K562 (cell line): ENCODE results near the gene C1orf105. TPM values are rescaled to one million over a fixed set of nuclear protein-coding genes. Genes with fewer than 3 reads are reported as not detected.

Source experiments
- ATAC-seq: fragments of 200-7000 bp; cut with Tn5 transposase; 3 replicates; pipeline ENCODE4 v1.9.1; 2020; ENCODE audit warnings: moderate library complexity
- BruUV-seq: library from RNA; stranded (reverse); fragments of 400-500 nt; replicated peaks from 2 replicates; lab custom pipeline; 2021; lab: Mats Ljungman, UMichigan
- CTCF ChIA-PET: fragments of 300-600 bp; formaldehyde crosslinking; extraction: SDS; loops from one replicate; lab custom pipeline; 2021; ENCODE audit warnings: low intra/inter-chr PET ratio; lab: Yijun Ruan, JAX
- POLR2A ChIA-PET: fragments of 300-600, 350-650 bp; sonication (Branson Sonifier 250); formaldehyde crosslinking; extraction: SDS; loops from one replicate; lab custom pipeline; 2021; ENCODE audit warnings: antibody characterized with exemption, inconsistent platforms; lab: Yijun Ruan, JAX
- DNase-seq, 4 experiments: peaks; one replicate each; pipeline versions ENCODE4 v3.0.0 to v3.0.0-alpha.2; 2011 to 2018; ENCODE audit warnings: low spot score in 3 of 4, mixed read lengths in 3 of 4; ENCODE audit errors: extremely low read depth in 1 of 4
- FAIRE-seq: peaks from 2 replicates; lab custom pipeline; 2011; peaks lifted over from hg19 to GRCh38; lab: Jason Lieb, UNC
- H2AFZ ChIP-seq: 2 replicates; pipeline ENCODE4 v1.6.0; 2011; ENCODE audit warnings: low read depth, low read length, control low read depth, inconsistent platforms
- H3K27ac ChIP-seq: fragments of 200-600 bp; 3 replicates; pipeline ENCODE4 v1.8.0; 2011; ENCODE audit warnings: low read depth, mild to moderate bottlenecking, control low read depth, inconsistent platforms, low read length, moderate library complexity, mixed read lengths; ENCODE audit errors: extremely low read depth
- H3K27me3 ChIP-seq, 2 experiments: fragments of 300-600 bp in 1 of 2; 2 replicates in 1 of 2; 3 replicates in 1 of 2; pipeline versions ENCODE4 v1.6.0 to v1.8.0; 2011; ENCODE audit warnings: inconsistent platforms in 2 of 2, low read length in 2 of 2, mild to moderate bottlenecking in 1 of 2, mixed read lengths in 1 of 2, moderate library complexity in 1 of 2; ENCODE audit not compliant: control insufficient read depth in 2 of 2, insufficient read depth in 2 of 2
- H3K36me3 ChIP-seq: fragments of 300-600 bp; 3 replicates; pipeline ENCODE4 v1.8.0; 2011; ENCODE audit warnings: mild to moderate bottlenecking, low read length, inconsistent platforms; ENCODE audit not compliant: control insufficient read depth, insufficient read depth
- H3K4me1 ChIP-seq, 2 experiments: fragments of 200-600 bp in 1 of 2; replicated peaks in 1 of 2; 2 replicates in 1 of 2; 3 replicates in 1 of 2; pipeline versions ENCODE4 v1.5.1 to v1.8.0; 2011; ENCODE audit warnings: inconsistent platforms in 2 of 2, low read length in 2 of 2, mild to moderate bottlenecking in 1 of 2, mixed read lengths in 1 of 2, moderate library complexity in 1 of 2; ENCODE audit not compliant: control insufficient read depth in 2 of 2, insufficient read depth in 2 of 2
- H3K4me2 ChIP-seq: 2 replicates; pipeline ENCODE4 v1.6.1; 2011; ENCODE audit warnings: low read length, control low read depth, inconsistent platforms, mixed read lengths; ENCODE audit not compliant: insufficient read depth
- H3K4me3 ChIP-seq: fragments of 200-600 bp; sonication (generic), shearing (Covaris generic); 2 replicates; pipeline ENCODE4 v1.5.1; 2016; ENCODE audit warnings: control low read depth, inconsistent platforms
- H3K79me2 ChIP-seq: fragments of 200-600 bp; 3 replicates; pipeline ENCODE4 v1.8.0; 2011; ENCODE audit warnings: low read length, inconsistent platforms; ENCODE audit not compliant: control insufficient read depth, insufficient read depth
- H3K9ac ChIP-seq, 2 experiments: 2 replicates each; pipeline versions ENCODE4 v1.6.0 to v1.6.1; 2011; ENCODE audit warnings: low read depth in 2 of 2, low read length in 2 of 2, control low read depth in 1 of 2, inconsistent platforms in 1 of 2, mild to moderate bottlenecking in 1 of 2, mixed read lengths in 1 of 2; ENCODE audit not compliant: insufficient read depth in 1 of 2
- H3K9me1 ChIP-seq: one replicate; pipeline ENCODE4 v1.6.0; 2011; ENCODE audit warnings: inconsistent platforms, mild to moderate bottlenecking, low read length, moderate library complexity; ENCODE audit not compliant: control insufficient read depth, insufficient read depth
- H3K9me3 ChIP-seq: replicated peaks from 2 replicates; pipeline ENCODE4 v1.5.1; 2011; ENCODE audit warnings: low read depth, low read length, inconsistent platforms; ENCODE audit not compliant: control insufficient read depth, insufficient read depth
- H4K20me1 ChIP-seq: replicated peaks from 2 replicates; pipeline ENCODE4 v1.6.1; 2011; ENCODE audit warnings: low read length, inconsistent platforms, mixed read lengths; ENCODE audit not compliant: control insufficient read depth, insufficient read depth
- FOXO4 ChIP-seq: fragments of 450-650 bp; formaldehyde crosslinking; IDR thresholded peaks from 2 replicates; pipeline ENCODE4 v1.4.0; 2020; ENCODE audit warnings: mild to moderate bottlenecking, moderate library complexity
- KAT7 ChIP-seq: sonication (generic); formaldehyde crosslinking; IDR thresholded peaks from 2 replicates; pipeline ENCODE4 v1.8.0; 2022; ENCODE audit warnings: missing genetic modification reagents, mild to moderate bottlenecking, borderline replicate concordance
- NCOA6 ChIP-seq: fragments of 450-650 bp; IDR thresholded peaks from 2 replicates; pipeline ENCODE4 v1.6.1; 2017; ENCODE audit warnings: mild to moderate bottlenecking
- NR4A1 ChIP-seq, 2 experiments: fragments of 250-450 bp in 1 of 2; fragments of 450-650 bp in 1 of 2; sonication (Bioruptor Pico) in 1 of 2; IDR thresholded peaks; 2 replicates each; pipeline versions ENCODE4 v1.4.0 to v1.6.1; 2016 to 2020; ENCODE audit warnings: mild to moderate bottlenecking in 2 of 2, missing compliant biosample characterization in 1 of 2, missing genetic modification characterization in 1 of 2, moderate library complexity in 1 of 2
- RBM14 ChIP-seq: fragments of 200-400 bp; formaldehyde crosslinking; IDR thresholded peaks from 2 replicates; pipeline ENCODE4 v1.6.1; 2018; ENCODE audit warnings: low read depth, mild to moderate bottlenecking, low read length, moderate library complexity, borderline replicate concordance; ENCODE audit not compliant: insufficient read depth
- SMAD2 ChIP-seq: fragments of 150-350 bp; IDR thresholded peaks from 2 replicates; pipeline ENCODE4 v1.6.1; 2014; ENCODE audit warnings: low read depth, mild to moderate bottlenecking, low read length
- TAF1 ChIP-seq: IDR thresholded peaks from 2 replicates; pipeline ENCODE4 v1.6.1; 2011; ENCODE audit warnings: mild to moderate bottlenecking, low read length, moderate library complexity; ENCODE audit not compliant: insufficient read depth, control insufficient read depth, severe bottlenecking; ENCODE audit errors: extremely low read depth
- ZBTB1 ChIP-seq: sonication (generic); formaldehyde crosslinking; IDR thresholded peaks from 2 replicates; pipeline ENCODE4 v1.8.1; 2023; ENCODE audit warnings: missing genetic modification reagents, low read depth, mild to moderate bottlenecking, borderline replicate concordance
- ZBTB17 ChIP-seq: fragments of 450-650 bp; formaldehyde crosslinking; IDR thresholded peaks from 2 replicates; pipeline ENCODE4 v1.4.0; 2020; ENCODE audit warnings: mild to moderate bottlenecking
- ZBTB33 ChIP-seq: sonication (generic); formaldehyde crosslinking; IDR thresholded peaks from 2 replicates; pipeline ENCODE4 v1.8.1; 2023; ENCODE audit warnings: mild to moderate bottlenecking, missing genetic modification reagents
- ZFP1 ChIP-seq: fragments of 450-650 bp; formaldehyde crosslinking; IDR thresholded peaks from 2 replicates; pipeline ENCODE4 v1.4.0; 2020; ENCODE audit warnings: mild to moderate bottlenecking, mixed read lengths
- ZNF174 ChIP-seq: fragments of 250-450 bp; sonication (Bioruptor Pico); IDR thresholded peaks from 2 replicates; pipeline ENCODE4 v1.4.0; 2020; ENCODE audit warnings: mild to moderate bottlenecking
- ZNF175 ChIP-seq: fragments of 200-800 bp; sonication (Bioruptor generic); IDR thresholded peaks from 2 replicates; pipeline ENCODE4 v1.6.1; 2016; ENCODE audit warnings: low read depth, mild to moderate bottlenecking, missing genetic modification characterization, missing compliant biosample characterization
- ZNF395 ChIP-seq: fragments of 200-800 bp; sonication (Bioruptor generic); IDR thresholded peaks from 2 replicates; pipeline ENCODE4 v1.6.1; 2017; ENCODE audit warnings: missing genetic modification characterization, missing compliant biosample characterization
- WGBS: fragments of 100-300 bp; shearing (Covaris generic); methylation state at CpG from one replicate; pipeline ENCODE4 v1.1.6; 2016; ENCODE audit warnings: low coverage, mixed read lengths; ENCODE audit not compliant: insufficient coverage; ENCODE audit errors: missing lambda C conversion rate; 5-methylcytosine and 5-hydroxymethylcytosine counted together
- in situ Hi-C: fragments of 300-500 bp; cut with MboI; formaldehyde crosslinking; loops from 4 replicates; pipeline ENCODE4 v1.15.0; 2018; ENCODE audit warnings: inconsistent platforms, mixed read lengths
- intact Hi-C: fragments of 100-400 bp; cut with micrococcal nuclease; formaldehyde crosslinking; loops from 2 replicates; pipeline ENCODE4 v1.14.2; 2022
- polyA plus RNA-seq, 8 experiments: library from polyadenylated mRNA; depleted of rRNA in 4 of 8; stranded (reverse) in 5 of 8; unstranded in 3 of 8; fragments of >200 nt; fragmentation: Nextera tagmentation in 2 of 8; fragmentation: Illumina TruSeq in 1 of 8; extraction: Ambion mirVana in 2 of 8; extraction: Trizol in 1 of 8; gene quantifications; 2 replicates each; pipeline versions ENCODE4 v1.2.1 to v1.2.3, GENCODE V29; 2011 to 2014; ENCODE audit warnings: inconsistent platforms in 1 of 8, missing spikeins in 1 of 8
- total RNA-seq, 7 experiments: library from RNA; depleted of rRNA in 6 of 7; stranded (reverse); fragments of >200 nt in 6 of 7; fragmentation: Illumina TruSeq in 2 of 7; extraction: Trizol in 2 of 7; gene quantifications; 2 replicates each; pipeline versions ENCODE4 v1.2.1 to v1.2.3, GENCODE V29; 2011 to 2021; ENCODE audit warnings: low replicate concordance in 1 of 7

C1orf105 gene
- total and polyA plus RNA-seq, 9 of the 15 experiments (the other 6 are each of a cell fraction or from before 2014, with no cell fraction given): 0.08 TPM; not detected in 8

GRCh38 chr1:172449585-172450523 lies 29.4 kb downstream of the C1orf105 start:
- Histone ChIP-seq H4K20me1 (no peaks in the 10 kb centered on the region), H3K4me3 (no peak overlapping the region), H3K4me2 (peak overlapping the region; percentile 60), H3K27ac (peak overlapping the region; percentile 18; the same call in 1 of the 3 replicates), H3K4me1 (peaks cover 26 to 41% of the 10 kb centered on the region in 2 experiments), H3K9me3 (no peaks in the 10 kb centered on the region), H3K36me3 (no peaks in the 10 kb centered on the region), H3K27me3 (no peaks in the 10 kb centered on the region), H3K79me2 (no peaks in the 10 kb centered on the region), H2AFZ (peak overlapping the region; percentile 99), H3K9me1 (peaks cover 5% of the 10 kb centered on the region), H3K9ac (peak overlapping the region; percentile 3 to 15; a peak in 2 of 4 replicates)
- BruUV-seq: no TSS peak
- peak; percentile 96 for ATAC-seq
- DNase-seq: peak; percentile 83 to 89 (median 84)
- intact Hi-C loops (loop anchor here (1.0 to 5.0 kb wide), 5 partner anchors 47 to 278 kb away; no protein-coding TSS in a partner anchor), in situ Hi-C loops (loop anchor here (5.0 kb wide), 1 partner anchor 277 kb away; no protein-coding TSS in a partner anchor)
- whole genome bisulfite sequencing: 37% methylated on average over 18 of the region's 18 CpGs
- ChIA-PET CTCF (interaction anchor here (0.6 to 1.6 kb wide), 5 partner anchors 50 to 292 kb away, joined by 3 to 6 read pairs (median 3); no protein-coding TSS in a partner anchor), POLR2A (interaction anchor here (0.6 to 2.2 kb wide), 4 partner anchors 23 to 276 kb away, joined by 3 to 8 read pairs (median 4); no protein-coding TSS in a partner anchor)
- FAIRE-seq: peak; percentile 91
- TF ChIP-seq RBM14 (no peak), ZBTB33 (CRISPR knock-in tag) (peak; percentile 73; the same call in 1 of the 2 replicates), ZNF174 (no peak), NCOA6 (no peak), ZBTB1 (CRISPR knock-in tag) (no peak), ZFP1 (CRISPR knock-in tag) (no peak), KAT7 (CRISPR knock-in tag) (0 out of 2 replicates have a peak, but pooled peaks have one; percentile 40), ZNF395 (CRISPR knock-in tag) (peak; percentile 78; the same call in 1 of the 2 replicates), NR4A1 (CRISPR knock-in tag; IDR thresholded peaks at IDR 0.05) (peak; percentile 64; the same call in 1 of the 2 replicates), NR4A1 (tag; IDR thresholded peaks at IDR 0.05) (peak; percentile 59; the same call in 1 of the 2 replicates), TAF1 (peak; percentile 52), SMAD2 (no peak), FOXO4 (0 out of 2 replicates have a peak, but pooled peaks have one; percentile 19), ZNF175 (CRISPR knock-in tag) (peak; percentile 80), ZBTB17 (CRISPR knock-in tag) (peak; percentile 26; the same call in 1 of the 2 replicates)
